Bronchial epithelial cell (primary cell): ENCODE results near the gene TMTC4. TPM values are rescaled to one million over a fixed set of nuclear protein-coding genes. Genes with fewer than 3 reads are reported as not detected.
"Not testable (repeated sequence)": the region's sequence is repeated elsewhere in the genome, so short reads cannot be mapped to it uniquely, and the experiment has no call there.

Source experiments
- DNase-seq: peaks from one replicate; pipeline ENCODE4 v3.0.0-alpha.2; 2010; ENCODE audit warnings: low read depth
- FAIRE-seq: peaks from 2 replicates; lab custom pipeline; 2011; peaks lifted over from hg19 to GRCh38; lab: Jason Lieb, UNC
- H3K27me3 ChIP-seq: 2 replicates; pipeline ENCODE4 v1.5.1; 2011; ENCODE audit warnings: low read length; ENCODE audit not compliant: control insufficient read depth, insufficient read depth
- H3K36me3 ChIP-seq: 2 replicates; pipeline ENCODE4 v1.5.1; 2011; ENCODE audit warnings: low read length; ENCODE audit not compliant: control insufficient read depth, insufficient read depth
- H3K4me3 ChIP-seq: 2 replicates; pipeline ENCODE4 v1.5.1; 2011; ENCODE audit warnings: mild to moderate bottlenecking, low read depth, low read length, control low read depth
- CTCF ChIP-seq: IDR thresholded peaks from 2 replicates; pipeline ENCODE4 v1.5.1; 2011; ENCODE audit warnings: mild to moderate bottlenecking, moderate library complexity, low read length, control low read depth, inconsistent platforms; ENCODE audit not compliant: insufficient read depth, severe bottlenecking
- total RNA-seq: library from RNA; depleted of rRNA; stranded (reverse); fragments of >200 nt; gene quantifications from 2 replicates; pipeline ENCODE4 v1.2.1, GENCODE V29; 2014

Gene TMTC4
- total RNA-seq, 1 donor from 2014 or later: 17.1 TPM

GRCh38 chr13:100588331-100589177, 86.0 kb downstream of the TMTC4 start, which contains the start of gene GGACT:
GGACT (minus strand) TSS chr13:100588789; CDS start chr13:100532591, 56,198 bp downstream.
- H3K27me3 ChIP-seq: no peaks in the 10 kb centered on the region
- DNase-seq: peak; percentile 32
- no peaks in the 10 kb centered on the region for H3K36me3 ChIP-seq
- peak within 1 kb of the TSS; percentile 64 for H3K4me3 ChIP-seq
- TF ChIP-seq CTCF: peak; percentile 63
- no peak for FAIRE-seq

DNA sequence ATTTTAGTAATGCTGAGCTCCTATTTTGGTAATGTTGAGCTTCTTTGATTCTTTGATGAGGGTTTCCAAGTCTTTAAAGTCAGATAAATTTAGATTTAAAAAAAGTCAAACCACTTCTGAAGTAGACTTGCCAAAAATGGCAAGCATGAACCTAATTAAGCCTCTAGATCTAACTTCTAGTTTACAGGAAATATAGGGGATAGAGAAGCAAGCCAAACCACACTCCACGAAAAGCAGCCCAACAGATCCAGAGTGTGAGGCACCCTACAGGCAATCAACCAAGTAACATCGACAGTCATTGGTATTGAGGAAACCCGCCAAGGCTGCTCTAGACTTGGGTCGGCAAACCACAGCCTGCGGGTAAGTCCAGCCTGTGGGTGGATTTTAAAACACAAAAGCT, 89.7 kb downstream of the TMTC4 start:
- TF ChIP-seq CTCF: no peak
- FAIRE-seq (no peak), DNase-seq (no peak)
- Histone ChIP-seq H3K36me3 (peaks cover 2% of the 10 kb centered on the region), H3K27me3 (no peaks in the 10 kb centered on the region), H3K4me3 (no peak overlapping the region)

DNA sequence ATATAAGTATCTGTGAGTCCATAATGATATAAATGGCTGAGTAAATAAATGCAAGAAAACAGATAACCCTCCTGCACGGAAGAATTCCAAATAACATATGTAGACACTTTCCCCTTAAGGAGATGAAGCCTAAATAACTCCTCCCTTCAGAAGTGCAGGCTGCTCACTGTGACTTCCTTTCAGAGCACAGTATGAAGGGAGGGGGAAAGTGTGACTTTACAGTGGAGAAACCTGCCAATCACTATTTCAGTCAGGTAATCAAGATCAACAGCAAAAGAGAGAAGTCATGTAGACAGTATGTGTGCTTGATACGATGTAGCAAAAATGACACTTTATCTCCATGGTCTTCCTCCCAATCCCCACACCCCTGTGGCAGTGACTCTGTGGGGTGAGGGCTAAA, 93.1 kb downstream of the TMTC4 start:
- no peaks in the 10 kb centered on the region for H3K27me3 ChIP-seq
- FAIRE-seq (peak; percentile 7), DNase-seq (no peak)
- TF ChIP-seq CTCF: no peak
- H3K4me3 ChIP-seq: no peak overlapping the region
- H3K36me3 ChIP-seq: peaks cover 2% of the 10 kb centered on the region

DNA sequence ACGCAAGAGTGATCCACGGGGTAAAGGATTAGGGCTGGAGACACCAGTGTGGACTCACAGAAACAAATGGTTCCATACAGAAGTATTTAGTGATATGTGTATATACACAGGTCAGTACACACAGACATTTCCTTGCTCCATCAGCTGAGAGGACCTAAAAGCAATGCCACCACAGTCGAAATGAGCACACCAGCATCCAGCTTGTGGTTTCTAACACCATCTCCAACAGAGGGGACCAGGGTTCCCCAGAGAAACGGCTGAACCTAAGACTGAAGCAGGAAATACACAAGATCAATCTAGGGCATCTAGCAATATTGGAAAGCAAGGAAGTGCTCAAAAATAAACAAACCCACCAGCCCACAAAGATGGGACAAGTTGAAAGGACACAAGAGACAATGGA, 93.6 kb downstream of the TMTC4 start:
- DNase-seq: no peak
- no peak for FAIRE-seq
- TF ChIP-seq CTCF: no peak
- H3K4me3 ChIP-seq: no peak overlapping the region
- H3K27me3 ChIP-seq: no peaks in the 10 kb centered on the region
- peaks cover 2% of the 10 kb centered on the region for H3K36me3 ChIP-seq

DNA sequence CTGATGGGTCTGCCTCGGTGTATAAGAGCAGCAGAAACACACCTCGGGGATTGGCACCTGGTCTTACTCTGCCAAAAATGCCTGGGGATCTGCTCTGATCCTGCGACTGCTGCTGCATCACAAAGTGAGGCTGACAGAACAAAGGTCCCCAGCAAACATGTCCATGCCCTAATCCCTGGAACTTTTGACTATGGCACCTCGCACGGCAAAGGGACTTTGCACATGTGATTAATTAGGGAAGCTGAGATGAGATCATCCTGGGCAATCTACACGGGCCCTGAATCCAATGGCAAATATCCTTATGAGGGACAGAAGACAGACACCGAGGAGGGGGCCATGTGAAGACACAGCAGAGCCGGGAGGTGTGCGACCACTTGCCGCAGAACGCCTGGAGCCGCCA, 94.5 kb downstream of the TMTC4 start:
- FAIRE-seq (no peak), DNase-seq (no peak)
- no peak for TF ChIP-seq CTCF
- H3K4me3 ChIP-seq: no peak overlapping the region
- H3K36me3 ChIP-seq: peaks cover 2% of the 10 kb centered on the region
- no peaks in the 10 kb centered on the region for H3K27me3 ChIP-seq

DNA sequence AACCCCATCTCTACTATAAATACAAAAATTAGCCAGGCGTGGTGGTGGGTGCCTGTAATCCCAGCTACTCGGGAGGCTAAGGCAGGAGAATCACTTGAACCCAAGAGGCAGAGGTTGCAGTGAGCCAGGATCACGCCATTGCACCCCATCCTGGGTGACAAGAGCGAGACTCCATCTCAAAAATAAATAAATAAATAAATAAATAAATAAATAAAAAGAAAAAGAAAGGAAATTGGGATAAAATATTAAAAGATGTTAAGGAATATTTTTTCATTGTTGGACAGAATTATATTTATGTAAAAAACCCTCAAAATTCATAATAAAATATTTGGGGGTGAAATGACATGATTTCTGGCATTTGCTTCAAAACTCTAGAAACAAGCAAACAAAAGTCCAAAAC, 97.4 kb downstream of the TMTC4 start:
- not testable (repeated sequence) for FAIRE-seq, H3K27me3 ChIP-seq, H3K36me3 ChIP-seq, H3K4me3 ChIP-seq, DNase-seq
